ENCODE measurements around the gene WNT7A. TPM values are rescaled to one million over a fixed set of nuclear protein-coding genes. Genes with fewer than 3 reads are reported as not detected.

The WNT7A gene
- total RNA-seq, 1 donor from 2014 or later: not detected

DNA sequence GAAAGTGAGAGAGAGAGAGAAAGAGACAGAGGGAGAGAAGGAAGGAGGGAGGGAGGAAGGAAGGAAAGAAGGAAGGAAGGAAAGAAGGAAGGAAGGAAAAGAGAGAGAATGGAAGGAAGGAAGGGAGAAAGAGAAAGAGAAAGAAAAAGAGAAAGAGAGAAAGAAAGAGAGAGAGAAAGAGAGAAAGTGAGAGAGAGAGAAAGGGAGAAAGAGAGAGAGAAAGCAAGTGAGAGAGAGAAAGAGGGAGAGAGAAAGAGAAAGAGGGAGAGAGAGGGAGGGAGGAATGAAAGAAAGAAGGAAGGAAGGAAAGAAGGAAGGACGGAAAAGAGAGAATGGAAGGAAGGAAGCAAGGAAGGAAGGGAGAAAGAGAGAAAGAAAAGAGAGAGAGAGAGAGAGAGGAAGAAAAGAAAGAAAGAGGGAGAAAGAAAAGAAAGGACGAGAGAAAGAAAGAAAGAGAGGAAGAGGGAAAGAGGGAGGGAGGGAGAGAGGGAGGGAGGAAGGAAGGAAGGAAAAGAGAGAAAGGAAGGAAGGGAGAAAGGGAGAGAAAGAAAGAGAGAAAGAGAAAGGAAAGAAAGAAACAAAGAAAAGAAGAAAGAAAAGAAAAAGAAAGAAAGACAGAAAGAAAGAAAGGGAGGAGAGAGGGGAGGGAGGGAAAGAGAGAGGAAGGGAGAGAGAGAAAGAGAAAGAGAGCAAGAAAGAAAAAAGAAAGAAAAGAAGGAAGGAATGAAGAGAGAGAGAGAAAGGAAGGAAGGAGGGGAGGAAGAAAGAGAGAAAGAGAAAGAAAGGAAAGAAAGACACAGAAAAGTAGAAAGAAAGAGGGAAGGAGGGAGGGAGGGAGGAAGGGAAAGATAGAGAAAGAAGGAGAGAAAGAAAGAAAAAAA is 10.8 kb downstream of the WNT7A start:
- Histone ChIP-seq H3K9ac (no peak overlapping the region), H3K27me3 (peaks cover 72% of the 10 kb centered on the region), H3K79me2 (ENCODE audit: low read depth) (no peaks in the 10 kb centered on the region), H2AFZ (replicated peaks) (no peak overlapping the region), H3K4me2 (no peak overlapping the region), H3F3A (ENCODE audit: low read depth) (no peaks in the 10 kb centered on the region), H3K36me3 (no peaks in the 10 kb centered on the region), H3K4me3 (no peak overlapping the region), H3K27ac (no peak overlapping the region), H3K9me3 (ENCODE audit: low read depth) (no peaks in the 10 kb centered on the region), H3K4me1 (peaks cover 5% of the 10 kb centered on the region), H4K20me1 (ENCODE audit: low read depth) (peaks cover 3% of the 10 kb centered on the region)
- Mint-ChIP-seq H3K36me3 (peaks cover 11% of the 10 kb centered on the region), H3K27ac (no peak overlapping the region), H3K9me3 (peaks cover 7% of the 10 kb centered on the region), H3K4me1 (peaks cover 35% of the 10 kb centered on the region), H3K4me3 (no peak overlapping the region), H3K27me3 (ENCODE audit: insufficient read depth, low read depth) (no peaks in the 10 kb centered on the region)
- no peak for TF ChIP-seq EZH2 (IDR thresholded peaks at IDR 0.05)
- TF ChIP-seq, protein P1, sequence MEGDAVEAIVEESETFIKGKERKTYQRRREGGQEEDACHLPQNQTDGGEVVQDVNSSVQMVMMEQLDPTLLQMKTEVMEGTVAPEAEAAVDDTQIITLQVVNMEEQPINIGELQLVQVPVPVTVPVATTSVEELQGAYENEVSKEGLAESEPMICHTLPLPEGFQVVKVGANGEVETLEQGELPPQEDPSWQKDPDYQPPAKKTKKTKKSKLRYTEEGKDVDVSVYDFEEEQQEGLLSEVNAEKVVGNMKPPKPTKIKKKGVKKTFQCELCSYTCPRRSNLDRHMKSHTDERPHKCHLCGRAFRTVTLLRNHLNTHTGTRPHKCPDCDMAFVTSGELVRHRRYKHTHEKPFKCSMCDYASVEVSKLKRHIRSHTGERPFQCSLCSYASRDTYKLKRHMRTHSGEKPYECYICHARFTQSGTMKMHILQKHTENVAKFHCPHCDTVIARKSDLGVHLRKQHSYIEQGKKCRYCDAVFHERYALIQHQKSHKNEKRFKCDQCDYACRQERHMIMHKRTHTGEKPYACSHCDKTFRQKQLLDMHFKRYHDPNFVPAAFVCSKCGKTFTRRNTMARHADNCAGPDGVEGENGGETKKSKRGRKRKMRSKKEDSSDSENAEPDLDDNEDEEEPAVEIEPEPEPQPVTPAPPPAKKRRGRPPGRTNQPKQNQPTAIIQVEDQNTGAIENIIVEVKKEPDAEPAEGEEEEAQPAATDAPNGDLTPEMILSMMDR (IDR thresholded peaks at IDR 0.05): no peak
- no peak for TF ChIP-seq EZH2phosphoT487 (IDR thresholded peaks at IDR 0.05)
- no peak for DNase-seq (ENCODE audit: low spot score)

DNA sequence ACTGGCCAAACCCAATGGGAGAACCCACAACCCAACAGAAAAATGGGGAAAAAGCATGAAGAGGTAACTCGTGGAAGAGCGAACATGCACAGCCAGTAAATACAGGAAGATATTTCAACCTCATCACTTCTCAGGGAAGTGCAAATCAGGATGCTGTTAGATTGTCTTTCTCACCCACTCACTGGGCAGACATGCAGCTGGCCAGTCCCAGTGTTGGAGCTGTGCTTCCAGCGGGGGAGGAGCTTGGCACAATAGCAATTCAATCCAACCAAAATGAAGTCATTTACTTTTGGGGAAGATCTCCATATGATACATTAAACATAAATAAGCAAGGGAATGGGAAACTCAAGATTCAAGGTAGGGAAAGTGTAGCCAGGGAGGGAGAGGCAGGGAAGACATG is 12.1 kb downstream of the WNT7A start:
- peaks cover 7% of the 10 kb centered on the region for H3K9me3 Mint-ChIP-seq
- H3K27ac Mint-ChIP-seq: peak overlapping the region; percentile 3
- H3K79me2 ChIP-seq (ENCODE audit: low read depth): no peaks in the 10 kb centered on the region
- H3K9ac ChIP-seq: no peak overlapping the region
- H3K36me3 ChIP-seq: no peaks in the 10 kb centered on the region
- H3F3A ChIP-seq (ENCODE audit: low read depth): no peaks in the 10 kb centered on the region
- H3K36me3 Mint-ChIP-seq: peaks cover 11% of the 10 kb centered on the region
- H2AFZ ChIP-seq (replicated peaks): no peak overlapping the region
- H4K20me1 ChIP-seq (ENCODE audit: low read depth): no peaks in the 10 kb centered on the region
- peaks cover 2% of the 10 kb centered on the region for H3K27me3 Mint-ChIP-seq (ENCODE audit: insufficient read depth, low read depth)
- no peak for TF ChIP-seq EZH2phosphoT487 (IDR thresholded peaks at IDR 0.05)
- no peak for TF ChIP-seq EZH2 (IDR thresholded peaks at IDR 0.05)
- TF ChIP-seq, protein P1 (IDR thresholded peaks at IDR 0.05): no peak
- H3K4me2 ChIP-seq: no peak overlapping the region
- peaks cover 59% of the 10 kb centered on the region for H3K27me3 ChIP-seq
- H3K4me3 ChIP-seq: no peak overlapping the region
- H3K4me3 Mint-ChIP-seq: no peak overlapping the region
- H3K4me1 ChIP-seq: peaks cover 13% of the 10 kb centered on the region
- peaks cover 38% of the 10 kb centered on the region for H3K4me1 Mint-ChIP-seq
- DNase-seq (ENCODE audit: low spot score): no peak
- H3K9me3 ChIP-seq (ENCODE audit: low read depth): no peaks in the 10 kb centered on the region
- no peak overlapping the region for H3K27ac ChIP-seq

DNA sequence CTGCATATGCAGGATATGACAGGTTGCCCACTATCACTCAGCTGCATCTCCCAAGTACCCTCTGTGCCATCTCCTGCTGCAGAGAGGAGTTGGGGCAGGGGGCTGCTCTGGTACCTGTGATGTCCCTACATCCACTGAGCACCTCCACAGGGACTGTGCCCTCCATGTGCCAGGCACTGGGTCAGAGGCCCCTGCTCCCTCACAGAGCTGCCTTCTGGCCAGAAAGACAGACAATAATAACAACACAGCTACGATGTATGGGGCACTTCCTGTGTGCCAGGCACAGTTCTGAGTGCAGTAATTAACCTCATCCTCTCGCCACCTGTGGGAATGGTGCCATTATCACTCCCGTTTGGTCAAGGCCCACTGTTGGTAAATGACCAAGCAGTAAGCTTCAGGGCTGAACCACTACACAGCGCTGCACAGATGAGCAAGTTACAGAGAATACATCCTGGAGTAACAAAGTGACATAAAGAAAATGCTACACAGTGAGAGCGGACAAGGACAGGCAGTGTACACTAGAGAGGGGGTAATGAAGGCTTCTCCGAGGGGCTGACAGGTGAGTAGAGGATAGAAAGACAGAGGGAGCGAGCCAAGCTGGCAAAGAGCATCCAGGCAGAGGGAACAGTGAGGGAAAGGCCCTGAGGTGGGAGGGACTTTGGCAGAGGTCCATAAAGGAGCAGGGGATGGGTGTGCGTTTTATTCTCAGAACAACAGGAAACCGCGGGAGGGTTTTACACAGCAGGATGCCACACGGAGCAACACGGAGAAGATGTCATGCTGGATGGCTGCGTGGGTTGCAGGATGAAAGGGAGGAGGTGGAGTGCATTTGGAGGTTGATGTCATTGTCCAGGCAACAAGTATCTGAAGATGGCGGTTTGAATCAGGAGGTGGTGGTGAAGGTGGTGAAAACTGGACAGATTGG is 13.6 kb downstream of the WNT7A start:
- peaks cover 5% of the 10 kb centered on the region for H3K27me3 Mint-ChIP-seq (ENCODE audit: insufficient read depth, low read depth)
- no peak overlapping the region for H3K27ac ChIP-seq
- TF ChIP-seq, protein P1 (IDR thresholded peaks at IDR 0.05): no peak
- TF ChIP-seq EZH2 (IDR thresholded peaks at IDR 0.05) (no peak), EZH2phosphoT487 (IDR thresholded peaks at IDR 0.05) (no peak)
- H3K4me3 Mint-ChIP-seq: no peak overlapping the region
- peaks cover 13% of the 10 kb centered on the region for H3K4me1 ChIP-seq
- no peak overlapping the region for H3K4me2 ChIP-seq
- H2AFZ ChIP-seq (replicated peaks): no peak overlapping the region
- H3K27ac Mint-ChIP-seq: peak overlapping the region; percentile 67
- peaks cover under 1% of the 10 kb centered on the region for H3K9me3 Mint-ChIP-seq
- peaks cover 38% of the 10 kb centered on the region for H3K4me1 Mint-ChIP-seq
- no peak overlapping the region for H3K4me3 ChIP-seq
- H3K9ac ChIP-seq: no peak overlapping the region
- peaks cover 2% of the 10 kb centered on the region for H3K36me3 Mint-ChIP-seq
- H3K36me3 ChIP-seq: no peaks in the 10 kb centered on the region
- peaks cover 44% of the 10 kb centered on the region for H3K27me3 ChIP-seq
- no peak for DNase-seq (ENCODE audit: low spot score)
- H3K9me3 ChIP-seq (ENCODE audit: low read depth): no peaks in the 10 kb centered on the region
- H3F3A ChIP-seq (ENCODE audit: low read depth): no peaks in the 10 kb centered on the region
- H4K20me1 ChIP-seq (ENCODE audit: low read depth): no peaks in the 10 kb centered on the region
- H3K79me2 ChIP-seq (ENCODE audit: low read depth): no peaks in the 10 kb centered on the region

Measured in neural progenitor cell (in vitro differentiated cells).